Measurements from ENCODE around the gene SRY. TPM values are rescaled to one million over a fixed set of nuclear protein-coding genes. Genes with fewer than 3 reads are reported as not detected.

SRY gene
- total and polyA plus RNA-seq, 10 of the 15 experiments (the other 5 are each of a cell fraction or from before 2014, with no cell fraction given), result not detected

GRCh38 chrY:2796977-2797523, 9.6 kb upstream of the SRY start (continued):
- TF ChIP-seq SUZ12 (IDR thresholded peaks at IDR 0.05; ENCODE audit: unreplicated experiment) (no peak), SUPT20H (IDR thresholded peaks at IDR 0.05; ENCODE audit: borderline replicate concordance, control insufficient read depth, low read depth, low read length) (no peak), ASH2L (IDR thresholded peaks at IDR 0.05; ENCODE audit: borderline replicate concordance, low read depth) (no peak)

GRCh38 chrY:2789756-2790155, 2.3 kb upstream of the SRY start:
- no peak overlapping the region for H3K9ac ChIP-seq (ENCODE audit: control insufficient read depth, insufficient read depth, low read length)
- CTCF ChIA-PET, result no interaction called here
- RAD21 ChIA-PET (ENCODE audit: unreplicated experiment), result no interaction called here
- H3K4me3 ChIP-seq, result no peak overlapping the region
- no peaks in the 10 kb centered on the region for H3K9me3 ChIP-seq (replicated peaks; ENCODE audit: control insufficient read depth, insufficient read depth, low read length)
- intact Hi-C loops (cut with micrococcal nuclease; ENCODE audit: unreplicated experiment), result no loop called here
- POLR2A ChIA-PET, result no interaction called here
- no TSS peak for BruUV-seq (replicated peaks)
- WGBS (ENCODE audit: insufficient coverage, insufficient replicate concordance, low lambda C conversion rate, missing lambda C conversion rate), result no CpG with 5 or more reads among the region's 33 CpGs
- DNase-seq (ENCODE audit: low read depth, low spot score) (no peak), ATAC-seq (no peak), FAIRE-seq (no peak)
- no peak overlapping the region for H3K27ac ChIP-seq (ENCODE audit: control insufficient read depth, insufficient read depth)
- no peaks in the 10 kb centered on the region for H3K27me3 ChIP-seq (replicated peaks in 1 of 2; ENCODE audit: control insufficient read depth in 2 of 2, insufficient read depth in 2 of 2, low read length in 1 of 2)
- H3K4me1 ChIP-seq (ENCODE audit: control insufficient read depth, insufficient read depth, low read length), result no peaks in the 10 kb centered on the region
- in situ Hi-C loops (cut with MboI), result no loop called here
- H3K36me3 ChIP-seq (ENCODE audit: control insufficient read depth in 2 of 2, insufficient read depth in 2 of 2, low read length in 1 of 2), result no peaks in the 10 kb centered on the region
- H2AFZ ChIP-seq (ENCODE audit: control insufficient read depth, low read depth, low read length), result no peak overlapping the region
- SMC1A ChIA-PET (ENCODE audit: uncharacterized antibody, unreplicated experiment), result no interaction called here
- H3K4me2 ChIP-seq (ENCODE audit: control insufficient read depth, insufficient read depth), result no peak overlapping the region
- no peaks in the 10 kb centered on the region for H4K20me1 ChIP-seq (ENCODE audit: control insufficient read depth, insufficient read depth)
- H3K79me2 ChIP-seq (ENCODE audit: control insufficient read depth, insufficient read depth, low read length), result no peaks in the 10 kb centered on the region
- no peak for TF ChIP-seq ATF7 (IDR thresholded peaks at IDR 0.05; ENCODE audit: low read depth)
- no peak for TF ChIP-seq HSF1 (IDR thresholded peaks at IDR 0.05; ENCODE audit: low read depth, low read length)
- no peak for TF ChIP-seq FOXM1 (IDR thresholded peaks at IDR 0.05; ENCODE audit: low read depth, low read length)
- no peak for TF ChIP-seq NFYB (IDR thresholded peaks at IDR 0.05; ENCODE audit: insufficient read depth, low read depth, low read length)
- TF ChIP-seq E2F8 (IDR thresholded peaks at IDR 0.05; ENCODE audit: low read depth, partially characterized antibody), result no peak
- TF ChIP-seq ZNF207 (IDR thresholded peaks at IDR 0.05; ENCODE audit: borderline replicate concordance), result no peak
- no peak for TF ChIP-seq TCF3 (IDR thresholded peaks at IDR 0.05; ENCODE audit: borderline replicate concordance, insufficient read depth, low read depth, low read length)
- TF ChIP-seq NBN (IDR thresholded peaks at IDR 0.05), result no peak
- no peak for TF ChIP-seq RELA (IDR thresholded peaks at IDR 0.05; ENCODE audit: borderline replicate concordance, partially characterized antibody)
- TF ChIP-seq JUNB (IDR thresholded peaks at IDR 0.05), result no peak
- TF ChIP-seq SP1 (IDR thresholded peaks at IDR 0.05; ENCODE audit: low read depth, low read length), result no peak
- TF ChIP-seq IRF4 (IDR thresholded peaks at IDR 0.05; ENCODE audit: low read depth, low read length), result no peak
- TF ChIP-seq ELK1 (IDR thresholded peaks at IDR 0.05; ENCODE audit: low read depth, low read length), result no peak
- no peak for TF ChIP-seq YY1 (IDR thresholded peaks at IDR 0.05; ENCODE audit: low read depth, low read length)
- no peak for TF ChIP-seq ZNF24 (IDR thresholded peaks at IDR 0.05)
- no peak for TF ChIP-seq YBX1 (IDR thresholded peaks at IDR 0.05)
